Lower lobe of right lung (tissue), 2 donors: Measurements from ENCODE around the gene PHOX2B. TPM values are rescaled to one million over a fixed set of nuclear protein-coding genes. Genes with fewer than 3 reads are reported as not detected.

Experiments used
- ATAC-seq, 2 donors: fragments of 200-7000 bp; cut with Tn5 transposase; one replicate each; pipeline ENCODE4 v1.9.1; 2020 to 2022; ENCODE audit warnings: mild to moderate bottlenecking in 2 of 2, moderate library complexity in 2 of 2
- DNase-seq: peaks from one replicate; pipeline ENCODE4 v3.0.0-alpha.2; 2020
- H3K27ac ChIP-seq: fragments of 200-600 bp; one replicate; pipeline ENCODE4 v1.8.0; 2022
- H3K27me3 ChIP-seq: fragments of 200-600 bp; one replicate; pipeline ENCODE4 v1.8.0; 2022; ENCODE audit warnings: low read depth
- H3K36me3 ChIP-seq: fragments of 200-600 bp; one replicate; pipeline ENCODE4 v1.8.0; 2022; ENCODE audit warnings: mild to moderate bottlenecking
- H3K4me1 ChIP-seq: fragments of 200-600 bp; one replicate; pipeline ENCODE4 v1.8.0; 2022
- H3K4me3 ChIP-seq: fragments of 200-600 bp; one replicate; pipeline ENCODE4 v1.8.0; 2022; ENCODE audit warnings: mild to moderate bottlenecking
- H3K9me3 ChIP-seq: fragments of 200-600 bp; one replicate; pipeline ENCODE4 v1.8.0; 2022
- intact Hi-C: fragments of 100-400 bp; cut with DNase I; formaldehyde crosslinking; loops from one replicate; pipeline ENCODE4 v1.11.0; 2022
- total RNA-seq: library from RNA; stranded (reverse); fragmentation: NEBNext Ultra II Directional; extraction: Animal tissue kit (Norgen Biotek cat#: 25700); gene quantifications from one replicate; pipeline ENCODE4 v1.2.1, GENCODE V29; 2021
- TF ChIP-seq, protein P1 (sequence below): fragments of 200-600 bp; IDR thresholded peaks from one replicate; pipeline ENCODE4 v1.8.0; 2022; ENCODE audit warnings: antibody characterized with exemption, mild to moderate bottlenecking
- donor health status: DM: no; HTN: yes; CAD: no; lungs with severe emphysema.

PHOX2B gene
- total RNA-seq, 1 donor from 2014 or later, result not detected

GRCh38 chr4:41696131-41696530 is 52.4 kb downstream of the PHOX2B start:
- TF ChIP-seq, protein P1, sequence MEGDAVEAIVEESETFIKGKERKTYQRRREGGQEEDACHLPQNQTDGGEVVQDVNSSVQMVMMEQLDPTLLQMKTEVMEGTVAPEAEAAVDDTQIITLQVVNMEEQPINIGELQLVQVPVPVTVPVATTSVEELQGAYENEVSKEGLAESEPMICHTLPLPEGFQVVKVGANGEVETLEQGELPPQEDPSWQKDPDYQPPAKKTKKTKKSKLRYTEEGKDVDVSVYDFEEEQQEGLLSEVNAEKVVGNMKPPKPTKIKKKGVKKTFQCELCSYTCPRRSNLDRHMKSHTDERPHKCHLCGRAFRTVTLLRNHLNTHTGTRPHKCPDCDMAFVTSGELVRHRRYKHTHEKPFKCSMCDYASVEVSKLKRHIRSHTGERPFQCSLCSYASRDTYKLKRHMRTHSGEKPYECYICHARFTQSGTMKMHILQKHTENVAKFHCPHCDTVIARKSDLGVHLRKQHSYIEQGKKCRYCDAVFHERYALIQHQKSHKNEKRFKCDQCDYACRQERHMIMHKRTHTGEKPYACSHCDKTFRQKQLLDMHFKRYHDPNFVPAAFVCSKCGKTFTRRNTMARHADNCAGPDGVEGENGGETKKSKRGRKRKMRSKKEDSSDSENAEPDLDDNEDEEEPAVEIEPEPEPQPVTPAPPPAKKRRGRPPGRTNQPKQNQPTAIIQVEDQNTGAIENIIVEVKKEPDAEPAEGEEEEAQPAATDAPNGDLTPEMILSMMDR, result no peak
- no peaks in the 10 kb centered on the region for H3K4me1 ChIP-seq
- DNase-seq (no peak), ATAC-seq (no peak)
- intact Hi-C loops, result no loop called here
- H3K4me3 ChIP-seq, result no peak overlapping the region
- no peaks in the 10 kb centered on the region for H3K9me3 ChIP-seq
- H3K36me3 ChIP-seq, result peaks cover 69% of the 10 kb centered on the region
- H3K27ac ChIP-seq, result no peak overlapping the region
- no peaks in the 10 kb centered on the region for H3K27me3 ChIP-seq

Other genes starting within 250 kb of the PHOX2B start
- gene LIMCH1, start 210.6 kb downstream of the PHOX2B start, total RNA-seq, result 267 TPM
- 73.9 TPM for gene TMEM33, start 186.7 kb upstream of the PHOX2B start, total RNA-seq
- gene DCAF4L1, start 233.0 kb upstream of the PHOX2B start, total RNA-seq, result 0.53 TPM
- 37.7 TPM for gene SLC30A9, start 241.8 kb upstream of the PHOX2B start, total RNA-seq